ENCODE results near the gene PRR29. TPM values are rescaled to one million over a fixed set of nuclear protein-coding genes. Genes with fewer than 3 reads are reported as not detected.

The PRR29 gene
- polyA plus RNA-seq (2013, experiment 1 of 2): 0.22 TPM
- 0.27 TPM for polyA plus RNA-seq (2013, experiment 2 of 2)

DNA sequence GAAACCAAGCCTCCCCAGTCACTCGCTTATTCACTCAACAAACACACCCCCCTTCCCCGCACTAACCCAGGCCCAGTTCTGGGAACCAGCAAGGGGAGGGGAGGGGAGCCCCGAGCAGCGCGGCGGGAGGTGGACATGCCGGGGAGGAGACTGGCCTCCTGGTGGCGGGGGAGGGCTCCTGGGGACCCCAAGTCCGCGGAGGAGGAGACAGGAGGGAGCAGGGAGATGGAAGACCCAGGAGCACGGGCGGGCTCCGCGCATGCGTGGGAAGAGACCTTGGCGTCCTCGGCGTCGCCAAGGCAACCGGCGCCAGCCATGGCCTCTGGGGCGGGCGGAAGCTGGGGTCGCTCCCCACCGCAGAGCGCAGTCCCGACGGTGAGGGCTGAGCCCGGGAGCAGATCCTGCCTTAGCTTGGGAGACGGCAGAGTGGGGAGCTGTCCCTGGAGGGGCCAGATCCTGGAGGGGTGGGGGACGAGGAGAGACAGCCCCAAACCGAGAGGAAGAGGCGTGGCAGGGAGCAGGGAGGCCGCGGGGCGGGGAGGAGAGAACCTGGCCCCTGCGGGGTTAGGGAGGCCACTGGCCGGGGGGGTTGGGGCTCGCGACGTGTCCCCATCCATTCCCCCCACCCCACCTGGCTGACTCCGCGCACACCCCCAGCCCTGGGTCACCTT lies at the start of gene PRR29:
Gene PRR29 (plus strand): TSS at position 302 of the 671 bp plus-strand sequence. CDS start 14 bp downstream, at position 316.
- Histone ChIP-seq H3K36me3 (ENCODE audit: control insufficient read depth, insufficient read depth, low read length) (no peaks in the 10 kb centered on the region), H3K79me1 (ENCODE audit: low read length) (no peaks in the 10 kb centered on the region), H3K56ac (ENCODE audit: low read length) (peak within 1 kb of the TSS; percentile 85), H4K8ac (ENCODE audit: low read depth, low read length) (no peak within 1 kb of the TSS), H3K18ac (ENCODE audit: low read length) (no peak within 1 kb of the TSS), H2BK5ac (ENCODE audit: low read length) (no peak within 1 kb of the TSS), H3K79me2 (ENCODE audit: control insufficient read depth, insufficient read depth, low read length) (no peaks in the 10 kb centered on the region), H2BK120ac (ENCODE audit: low read depth, low read length) (no peak within 1 kb of the TSS), H4K5ac (ENCODE audit: low read length) (no peak within 1 kb of the TSS), H3K23ac (ENCODE audit: low read length) (peak within 1 kb of the TSS; percentile 66), H3K4me2 (ENCODE audit: low read length) (peak within 1 kb of the TSS; percentile 95), H3K9ac (ENCODE audit: low read length) (peak within 1 kb of the TSS; percentile 76), H3K27me3 (ENCODE audit: insufficient read depth, low read length, poor library complexity) (no peaks in the 10 kb centered on the region), H3K27ac (ENCODE audit: low read depth, low read length) (no peak within 1 kb of the TSS), H2AK5ac (ENCODE audit: low read length) (no peak within 1 kb of the TSS), H2BK15ac (replicated peaks; ENCODE audit: low read depth) (no peak within 1 kb of the TSS), H3K4me3 (ENCODE audit: low read length) (peak within 1 kb of the TSS; percentile 80), H3K4me1 (ENCODE audit: control insufficient read depth, low read depth, low read length) (no peaks in the 10 kb centered on the region), H3K4ac (ENCODE audit: low read depth, low read length) (no peak within 1 kb of the TSS)
- no CpG with 5 or more reads among the region's 43 CpGs for WGBS (ENCODE audit: extremely low coverage, insufficient coverage, low lambda C conversion rate)
- peak; percentile 85 for DNase-seq

GRCh38 chr17:63948521-63948920 lies 49.6 kb upstream of the PRR29 start:
- no peaks in the 10 kb centered on the region for H3K79me2 ChIP-seq (ENCODE audit: control insufficient read depth, insufficient read depth, low read length)
- H4K8ac ChIP-seq (ENCODE audit: low read depth, low read length): no peak overlapping the region
- no peaks in the 10 kb centered on the region for H3K36me3 ChIP-seq (ENCODE audit: control insufficient read depth, insufficient read depth, low read length)
- H3K79me1 ChIP-seq (ENCODE audit: low read length): no peaks in the 10 kb centered on the region
- no peaks in the 10 kb centered on the region for H3K4me1 ChIP-seq (ENCODE audit: control insufficient read depth, low read depth, low read length)
- no peak overlapping the region for H2AK5ac ChIP-seq (ENCODE audit: low read length)
- no peak overlapping the region for H3K27ac ChIP-seq (ENCODE audit: low read depth, low read length)
- H2BK15ac ChIP-seq (replicated peaks; ENCODE audit: low read depth): no peak overlapping the region
- H2BK5ac ChIP-seq (ENCODE audit: low read length): no peak overlapping the region
- H4K5ac ChIP-seq (ENCODE audit: low read length): no peak overlapping the region
- no peak overlapping the region for H3K56ac ChIP-seq (ENCODE audit: low read length)
- H3K27me3 ChIP-seq (ENCODE audit: insufficient read depth, low read length, poor library complexity): no peaks in the 10 kb centered on the region
- H3K4me3 ChIP-seq (ENCODE audit: low read length): no peak overlapping the region
- no peak overlapping the region for H3K4me2 ChIP-seq (ENCODE audit: low read length)
- H3K9ac ChIP-seq (ENCODE audit: low read length): no peak overlapping the region
- H2BK120ac ChIP-seq (ENCODE audit: low read depth, low read length): no peak overlapping the region
- no peak overlapping the region for H3K23ac ChIP-seq (ENCODE audit: low read length)
- H3K18ac ChIP-seq (ENCODE audit: low read length): no peak overlapping the region
- no CpG with 5 or more reads among the region's 9 CpGs for WGBS (ENCODE audit: extremely low coverage, insufficient coverage, low lambda C conversion rate)
- no peak overlapping the region for H3K4ac ChIP-seq (ENCODE audit: low read depth, low read length)
- no peak for DNase-seq

GRCh38 chr17:63949576-63950250 lies 48.4 kb upstream of the PRR29 start:
- Histone ChIP-seq H3K79me2 (ENCODE audit: control insufficient read depth, insufficient read depth, low read length) (no peaks in the 10 kb centered on the region), H3K36me3 (ENCODE audit: control insufficient read depth, insufficient read depth, low read length) (no peaks in the 10 kb centered on the region), H3K27ac (ENCODE audit: low read depth, low read length) (no peak overlapping the region), H4K5ac (ENCODE audit: low read length) (no peak overlapping the region), H2AK5ac (ENCODE audit: low read length) (no peak overlapping the region), H2BK120ac (ENCODE audit: low read depth, low read length) (no peak overlapping the region), H3K4me3 (ENCODE audit: low read length) (no peak overlapping the region), H3K4ac (ENCODE audit: low read depth, low read length) (no peak overlapping the region), H3K18ac (ENCODE audit: low read length) (no peak overlapping the region), H3K4me2 (ENCODE audit: low read length) (no peak overlapping the region), H3K56ac (ENCODE audit: low read length) (no peak overlapping the region), H3K27me3 (ENCODE audit: insufficient read depth, low read length, poor library complexity) (no peaks in the 10 kb centered on the region), H4K8ac (ENCODE audit: low read depth, low read length) (no peak overlapping the region), H3K9ac (ENCODE audit: low read length) (no peak overlapping the region), H2BK15ac (replicated peaks; ENCODE audit: low read depth) (no peak overlapping the region), H2BK5ac (ENCODE audit: low read length) (no peak overlapping the region), H3K23ac (ENCODE audit: low read length) (no peak overlapping the region), H3K79me1 (ENCODE audit: low read length) (no peaks in the 10 kb centered on the region), H3K4me1 (ENCODE audit: control insufficient read depth, low read depth, low read length) (no peaks in the 10 kb centered on the region)
- WGBS (ENCODE audit: extremely low coverage, insufficient coverage, low lambda C conversion rate): no CpG with 5 or more reads among the region's 18 CpGs
- no peak for DNase-seq

GRCh38 chr17:63950940-63951907 lies 46.9 kb upstream of the PRR29 start:
- no peaks in the 10 kb centered on the region for H3K27me3 ChIP-seq (ENCODE audit: insufficient read depth, low read length, poor library complexity)
- H3K4me2 ChIP-seq (ENCODE audit: low read length): no peak overlapping the region
- no peak overlapping the region for H2AK5ac ChIP-seq (ENCODE audit: low read length)
- no peak overlapping the region for H3K18ac ChIP-seq (ENCODE audit: low read length)
- H3K9ac ChIP-seq (ENCODE audit: low read length): no peak overlapping the region
- no peak overlapping the region for H4K5ac ChIP-seq (ENCODE audit: low read length)
- no peak overlapping the region for H2BK5ac ChIP-seq (ENCODE audit: low read length)
- H3K56ac ChIP-seq (ENCODE audit: low read length): no peak overlapping the region
- H3K27ac ChIP-seq (ENCODE audit: low read depth, low read length): no peak overlapping the region
- no peak overlapping the region for H4K8ac ChIP-seq (ENCODE audit: low read depth, low read length)
- no peaks in the 10 kb centered on the region for H3K36me3 ChIP-seq (ENCODE audit: control insufficient read depth, insufficient read depth, low read length)
- WGBS (ENCODE audit: extremely low coverage, insufficient coverage, low lambda C conversion rate): no CpG with 5 or more reads among the region's 29 CpGs
- H2BK15ac ChIP-seq (replicated peaks; ENCODE audit: low read depth): no peak overlapping the region
- no peaks in the 10 kb centered on the region for H3K4me1 ChIP-seq (ENCODE audit: control insufficient read depth, low read depth, low read length)
- no peaks in the 10 kb centered on the region for H3K79me2 ChIP-seq (ENCODE audit: control insufficient read depth, insufficient read depth, low read length)
- DNase-seq: peak; percentile 54
- no peak overlapping the region for H3K4me3 ChIP-seq (ENCODE audit: low read length)
- H3K79me1 ChIP-seq (ENCODE audit: low read length): no peaks in the 10 kb centered on the region
- no peak overlapping the region for H3K4ac ChIP-seq (ENCODE audit: low read depth, low read length)
- H2BK120ac ChIP-seq (ENCODE audit: low read depth, low read length): no peak overlapping the region
- no peak overlapping the region for H3K23ac ChIP-seq (ENCODE audit: low read length)

DNA sequence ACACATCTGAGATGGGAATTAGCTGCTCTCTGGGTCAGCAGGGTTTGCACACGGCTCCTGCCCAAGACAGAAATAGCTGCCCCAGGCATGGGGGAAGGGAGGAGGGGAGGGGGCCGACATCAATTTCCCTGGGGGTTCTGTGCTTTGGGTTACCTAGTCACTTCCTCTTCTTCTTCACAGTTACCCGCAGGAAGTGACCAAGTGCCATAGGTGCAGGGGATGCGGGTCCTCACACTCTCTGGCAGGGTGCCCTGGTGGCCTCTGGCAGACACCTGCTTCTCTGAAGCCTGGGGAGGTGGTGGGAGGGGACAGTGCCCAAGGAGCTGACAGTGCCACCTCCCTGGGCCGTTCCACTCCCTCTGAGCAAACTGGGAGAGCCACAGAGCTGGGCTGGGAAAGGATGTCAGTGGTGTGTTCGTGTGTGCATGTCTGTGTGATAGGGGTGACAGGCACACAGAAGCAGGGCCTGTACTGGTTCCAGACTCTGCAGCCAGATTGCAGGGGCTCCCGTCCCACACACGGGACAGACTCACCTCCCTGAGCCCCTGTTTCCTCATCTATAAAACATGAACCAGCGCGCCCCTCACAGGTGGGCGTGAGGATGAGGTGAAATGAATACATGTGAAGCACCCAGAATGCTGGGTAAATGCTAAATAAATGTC lies 43.6 kb upstream of the PRR29 start:
- no peak overlapping the region for H3K18ac ChIP-seq (ENCODE audit: low read length)
- no peak overlapping the region for H3K23ac ChIP-seq (ENCODE audit: low read length)
- no peaks in the 10 kb centered on the region for H3K79me2 ChIP-seq (ENCODE audit: control insufficient read depth, insufficient read depth, low read length)
- peaks cover under 1% of the 10 kb centered on the region for H3K27me3 ChIP-seq (ENCODE audit: insufficient read depth, low read length, poor library complexity)
- no peak overlapping the region for H3K4ac ChIP-seq (ENCODE audit: low read depth, low read length)
- H2BK15ac ChIP-seq (replicated peaks; ENCODE audit: low read depth): no peak overlapping the region
- no peak overlapping the region for H4K8ac ChIP-seq (ENCODE audit: low read depth, low read length)
- H2AK5ac ChIP-seq (ENCODE audit: low read length): no peak overlapping the region
- H3K56ac ChIP-seq (ENCODE audit: low read length): no peak overlapping the region
- H4K5ac ChIP-seq (ENCODE audit: low read length): no peak overlapping the region
- no peak overlapping the region for H2BK5ac ChIP-seq (ENCODE audit: low read length)
- DNase-seq: no peak
- no peak overlapping the region for H3K27ac ChIP-seq (ENCODE audit: low read depth, low read length)
- H3K79me1 ChIP-seq (ENCODE audit: low read length): no peaks in the 10 kb centered on the region
- no peak overlapping the region for H3K4me2 ChIP-seq (ENCODE audit: low read length)
- no peak overlapping the region for H3K4me3 ChIP-seq (ENCODE audit: low read length)
- no peaks in the 10 kb centered on the region for H3K4me1 ChIP-seq (ENCODE audit: control insufficient read depth, low read depth, low read length)
- H2BK120ac ChIP-seq (ENCODE audit: low read depth, low read length): no peak overlapping the region
- H3K9ac ChIP-seq (ENCODE audit: low read length): no peak overlapping the region
- no CpG with 5 or more reads among the region's 11 CpGs for WGBS (ENCODE audit: extremely low coverage, insufficient coverage, low lambda C conversion rate)
- H3K36me3 ChIP-seq (ENCODE audit: control insufficient read depth, insufficient read depth, low read length): no peaks in the 10 kb centered on the region

Measured in mesendoderm (in vitro differentiated cells).